HG02884 (cell line): ENCODE results near the gene APBA2.
"Not testable (repeated sequence)": the region's sequence is repeated elsewhere in the genome, so short reads cannot be mapped to it uniquely, and the experiment has no call there.

Experiments
- ATAC-seq: cut with Tn5 transposase; IDR thresholded peaks from one replicate; pipeline ENCODE4 v1.9.1; 2021; ENCODE audit warnings: mild to moderate bottlenecking, moderate library complexity; ENCODE audit not compliant: unreplicated experiment

Gene APBA2

DNA sequence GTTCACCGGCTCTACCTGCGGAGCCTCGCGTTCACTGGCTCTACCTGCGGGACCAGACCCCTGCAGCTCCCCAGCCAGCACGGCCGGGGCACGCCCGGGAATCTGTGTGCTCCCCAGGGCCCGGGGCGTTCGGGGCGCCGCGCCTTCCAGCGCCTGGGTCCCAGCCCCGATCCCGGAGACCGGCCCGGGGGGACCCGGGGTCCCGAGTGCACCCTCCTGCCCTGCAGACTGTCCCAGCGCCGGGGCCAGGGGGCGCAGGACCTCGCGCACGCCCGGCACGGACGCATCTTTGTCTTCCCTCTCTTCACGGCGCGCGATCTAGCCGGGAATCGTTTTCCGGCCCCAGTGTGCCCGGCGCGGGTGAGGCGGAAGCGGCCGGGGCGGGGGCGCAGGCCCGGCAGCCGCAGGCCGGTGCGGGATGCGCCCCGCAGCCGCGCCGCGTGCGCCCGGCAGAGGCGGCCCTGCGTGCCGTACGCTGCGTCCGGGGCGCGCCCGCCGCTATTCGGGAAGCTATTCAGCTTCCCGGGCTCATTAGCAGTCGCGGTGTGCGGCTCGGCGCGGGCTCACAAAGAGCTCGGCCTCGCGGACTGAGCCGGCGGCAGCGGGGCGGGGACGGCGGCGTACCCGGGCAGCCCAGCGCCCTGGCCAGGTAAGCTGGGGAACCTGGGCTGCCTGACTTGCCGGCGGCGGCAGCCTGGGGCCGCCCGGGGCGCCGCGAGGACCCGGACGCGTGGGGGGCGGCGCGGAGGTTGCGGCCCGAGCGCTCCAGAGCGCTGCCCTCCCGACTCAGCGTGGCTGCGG, at the start of gene APBA2:
Gene APBA2, plus strand, starts transcription at position 345 of the 801 bp plus-strand sequence. CDS start 167,911 bp downstream, outside the sequence.
- ATAC-seq: no peak

DNA sequence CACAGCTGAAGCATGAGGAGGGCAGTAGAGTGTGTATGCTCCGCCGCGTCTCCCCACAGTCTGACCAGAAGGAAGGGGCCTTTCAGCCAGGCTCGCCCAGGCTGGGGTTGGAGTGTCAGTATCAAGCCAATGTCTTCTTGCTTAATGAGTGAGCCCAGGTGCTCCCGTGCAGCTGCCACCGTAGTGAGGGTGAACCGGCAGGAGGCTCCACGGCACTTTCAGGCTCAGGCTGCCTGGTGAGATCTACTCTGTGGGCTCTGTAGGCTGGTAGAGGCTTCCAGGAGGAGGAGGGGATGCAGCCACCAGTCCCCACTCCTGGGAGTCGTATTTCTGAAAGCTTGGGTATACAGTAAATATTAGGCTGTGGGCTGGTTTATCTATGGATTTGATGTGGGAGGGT, 45.5 kb upstream of the APBA2 start:
- ATAC-seq: not testable (repeated sequence)

DNA sequence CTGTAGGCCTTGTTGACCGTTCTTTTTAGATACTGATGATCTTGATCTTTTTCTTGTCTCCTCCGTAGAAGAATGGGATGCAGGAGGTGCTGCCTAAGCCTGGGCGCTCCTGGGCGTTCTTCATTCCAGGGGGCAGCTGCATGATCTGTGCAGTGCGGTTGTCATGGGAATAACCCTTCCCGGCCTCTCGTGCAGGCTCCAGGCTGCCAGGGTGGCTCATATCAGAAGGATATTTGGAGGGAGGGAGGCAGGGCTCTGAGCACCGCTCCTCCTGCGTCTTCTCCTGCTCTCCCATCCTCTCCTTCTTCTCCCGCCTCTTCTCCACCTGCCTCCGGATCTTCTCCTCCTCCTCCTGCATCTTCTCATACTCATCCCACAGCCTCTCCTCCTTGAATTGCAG, 43.6 kb upstream of the APBA2 start:
- ATAC-seq: not testable (repeated sequence)

DNA sequence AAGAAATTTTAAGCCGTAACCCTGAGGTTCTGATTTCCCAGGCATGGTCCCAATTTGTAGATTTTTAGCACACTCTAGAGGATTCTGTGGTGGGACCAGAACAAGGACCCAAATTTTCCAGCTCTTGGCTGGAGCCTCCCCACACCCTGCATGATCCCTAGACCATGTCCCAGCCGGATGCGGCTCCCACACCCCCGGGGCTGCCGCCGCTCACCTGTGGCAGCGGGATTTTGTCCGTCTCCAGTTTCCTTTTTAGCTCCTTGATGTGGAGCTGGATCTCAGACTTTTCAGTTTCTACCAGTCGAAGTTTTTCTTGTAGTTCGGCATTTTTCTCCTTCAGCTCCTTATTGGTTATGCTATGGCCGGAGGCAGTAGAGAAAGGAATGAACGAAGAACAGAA, 42.3 kb upstream of the APBA2 start:
- ATAC-seq: not testable (repeated sequence)

DNA sequence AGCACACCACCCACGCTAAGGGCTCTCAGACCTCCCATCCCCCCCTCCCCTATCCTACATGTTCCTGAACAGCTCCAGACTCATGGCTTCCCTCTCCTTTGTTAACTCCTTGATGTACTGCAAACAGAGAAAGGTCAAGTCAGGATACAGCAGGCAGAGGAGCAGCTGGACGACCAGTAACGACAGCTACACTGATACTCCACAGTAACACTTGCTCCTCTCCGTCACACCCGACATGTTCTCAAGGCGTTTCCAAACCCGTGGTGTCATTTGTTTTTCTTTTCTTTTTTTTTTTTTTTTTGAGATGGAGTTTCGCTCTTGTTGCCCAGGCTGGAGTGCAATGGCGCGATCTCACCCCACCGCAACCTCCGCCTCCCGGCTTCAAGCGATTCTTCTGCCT, 41.6 kb upstream of the APBA2 start:
- ATAC-seq: not testable (repeated sequence)

DNA sequence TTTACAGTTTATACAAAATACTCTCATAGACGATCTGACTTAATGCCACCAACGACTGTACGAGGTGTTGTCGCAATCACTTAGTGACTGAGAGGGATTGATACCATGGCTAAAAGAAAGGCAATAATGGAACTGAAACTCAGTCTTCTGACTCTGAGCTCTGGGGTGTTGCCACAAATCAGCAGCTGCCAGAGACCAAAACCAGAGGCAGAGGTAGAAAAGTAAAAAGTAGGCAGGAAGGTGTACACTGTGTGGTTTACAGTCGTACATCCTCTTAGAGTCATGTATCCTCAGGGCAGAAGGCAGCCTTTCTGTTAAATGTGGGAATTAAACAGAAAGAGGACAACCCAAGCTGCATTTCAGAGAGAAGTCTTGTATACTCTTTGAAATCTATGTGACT, 38.5 kb upstream of the APBA2 start:
- ATAC-seq: peak; percentile 100

DNA sequence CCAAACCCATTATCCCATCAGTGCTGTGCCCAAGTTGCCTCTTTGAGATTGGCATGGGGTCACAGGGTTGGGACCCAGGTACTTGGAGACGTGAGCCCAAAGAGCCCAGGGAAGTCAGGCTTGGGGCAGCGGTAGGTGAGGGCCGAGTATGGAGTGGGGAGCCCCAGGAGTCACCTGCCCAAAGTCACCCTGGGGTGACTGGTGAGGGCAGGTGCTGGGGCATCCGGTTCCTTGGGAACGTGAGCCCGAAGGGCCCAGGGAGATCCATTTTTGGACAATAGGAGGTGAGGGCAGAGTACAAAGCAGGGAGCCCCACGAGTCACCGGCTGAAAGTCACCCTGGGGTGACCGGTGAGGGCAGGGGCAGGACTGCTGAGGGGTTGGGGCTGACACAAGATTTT, 37.8 kb upstream of the APBA2 start:
- not testable (repeated sequence) for ATAC-seq

DNA sequence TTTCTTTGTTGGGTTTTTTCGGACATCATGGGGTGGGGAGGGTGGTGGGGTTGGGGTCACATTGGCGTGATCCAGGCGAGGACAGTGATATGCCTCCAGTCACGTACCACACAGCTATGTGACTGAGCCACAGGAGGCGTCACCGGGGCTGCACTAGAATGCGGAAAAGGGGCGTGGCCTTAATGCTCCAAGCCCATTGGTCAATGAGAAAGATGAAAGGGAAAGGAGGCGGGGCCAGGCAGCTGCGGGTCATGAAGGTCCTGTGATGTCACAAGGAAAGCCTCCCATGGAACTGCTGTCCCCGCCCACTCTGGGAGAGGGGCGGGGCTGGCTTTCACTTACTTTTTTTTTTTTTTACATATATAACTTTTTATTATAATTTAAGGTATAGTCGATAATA, 37.3 kb upstream of the APBA2 start, which contains the start of gene GOLGA6L7:
Gene GOLGA6L7, minus strand, starts transcription at position 124 of the 400 bp plus-strand sequence. Its CDS starts 95 bp downstream, at position 29.
- ATAC-seq: not testable (repeated sequence)

DNA sequence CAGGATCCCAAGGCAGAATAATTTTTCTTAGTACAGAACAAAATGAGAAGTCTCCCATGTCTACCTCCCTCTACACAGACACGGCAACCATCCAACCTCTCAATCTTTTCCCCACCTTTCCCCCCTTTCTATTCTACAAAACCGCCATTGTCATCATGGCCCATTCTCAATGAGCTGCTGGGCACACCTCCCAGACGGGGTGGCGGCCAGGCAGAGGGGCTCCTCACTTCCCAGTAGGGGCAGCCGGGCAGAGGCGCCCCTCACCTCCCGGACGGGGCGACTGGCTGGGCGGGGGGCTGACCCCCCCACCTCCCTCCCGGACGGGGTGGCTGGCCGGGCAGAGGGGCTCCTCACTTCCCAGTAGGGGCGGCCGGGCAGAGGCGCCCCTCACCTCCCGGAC, 36.5 kb upstream of the APBA2 start:
- ATAC-seq: not testable (repeated sequence)

DNA sequence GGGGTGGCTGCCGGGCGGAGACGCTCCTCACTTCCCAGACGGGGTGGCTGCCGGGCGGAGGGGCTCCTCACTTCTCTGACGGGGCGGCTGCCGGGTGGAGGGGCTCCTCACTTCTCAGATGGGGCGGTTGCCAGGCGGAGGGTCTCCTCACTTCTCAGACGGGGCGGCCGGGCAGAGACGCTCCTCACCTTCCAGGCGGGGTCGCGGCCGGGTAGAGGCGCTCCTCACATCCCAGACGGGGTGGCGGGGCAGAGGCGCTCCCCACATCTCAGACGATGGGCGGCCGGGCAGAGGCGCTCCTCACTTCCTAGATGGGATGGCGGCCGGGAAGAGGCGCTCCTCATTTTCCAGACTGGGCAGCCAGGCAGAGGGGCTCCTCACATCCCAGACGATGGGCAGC, 36.0 kb upstream of the APBA2 start:
- ATAC-seq: not testable (repeated sequence)

DNA sequence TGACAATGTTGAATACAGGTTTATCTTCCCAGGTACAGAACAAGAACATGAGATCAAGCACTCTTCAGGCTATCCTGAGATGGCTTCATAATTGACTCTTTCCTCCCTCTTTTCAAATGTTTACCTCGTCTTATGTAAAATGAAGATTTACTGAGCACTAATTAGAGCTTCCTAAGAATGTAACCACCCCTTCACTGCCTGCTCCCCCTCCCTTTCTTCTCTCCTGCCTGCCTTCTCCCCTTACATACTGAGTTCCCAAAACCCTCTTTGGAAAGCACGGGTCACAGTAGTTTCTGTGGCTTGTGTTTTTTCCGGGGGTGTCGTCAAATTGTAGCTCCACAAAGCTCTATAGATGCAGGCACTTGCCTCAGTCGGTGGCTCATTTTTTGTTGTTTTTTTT, 32.1 kb upstream of the APBA2 start:
- ATAC-seq: not testable (repeated sequence)

DNA sequence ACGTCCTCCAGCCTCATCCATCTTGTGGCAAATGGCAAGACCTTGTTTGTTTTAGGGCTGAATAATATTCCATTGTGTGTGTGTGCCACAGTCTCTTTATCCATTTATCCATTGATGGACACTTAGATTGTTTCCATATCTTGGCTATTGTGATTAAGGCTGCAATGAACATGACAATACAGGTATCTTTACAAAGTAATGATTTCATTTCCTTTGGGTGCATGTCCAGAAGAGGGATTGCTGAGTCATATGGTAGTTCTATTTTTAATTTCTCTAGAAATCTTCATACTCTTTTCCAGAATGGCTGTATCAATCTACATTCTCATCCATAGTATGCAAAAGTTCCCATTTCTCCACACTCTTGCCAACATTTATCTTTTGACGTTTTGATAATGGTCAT, 31.2 kb upstream of the APBA2 start:
- ATAC-seq: not testable (repeated sequence)

DNA sequence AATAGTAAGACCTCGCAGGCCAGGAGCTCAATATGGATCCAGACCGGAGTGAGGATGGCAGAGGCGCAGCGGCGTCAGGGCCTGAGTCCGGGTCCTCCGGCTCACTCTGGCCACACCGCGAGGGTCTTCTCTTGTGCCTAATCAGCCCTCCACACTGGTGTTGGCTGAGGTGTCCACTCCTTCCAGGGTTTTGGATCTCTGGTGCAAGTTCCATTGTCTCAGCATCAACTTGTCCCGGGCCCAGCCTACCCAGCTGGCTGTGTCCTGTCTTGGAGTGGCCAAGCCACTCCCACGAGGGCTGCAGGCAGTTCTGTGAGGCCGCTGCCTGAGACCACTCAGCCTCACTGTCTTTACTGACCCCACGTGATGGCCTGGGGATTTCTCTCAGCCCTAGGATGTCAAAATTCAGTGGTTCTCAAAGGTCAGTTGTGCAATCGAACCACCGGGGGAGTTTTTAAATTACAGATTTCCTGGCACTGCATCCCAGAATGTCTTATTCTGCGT, 24.7 kb upstream of the APBA2 start:
- no peak for ATAC-seq

DNA sequence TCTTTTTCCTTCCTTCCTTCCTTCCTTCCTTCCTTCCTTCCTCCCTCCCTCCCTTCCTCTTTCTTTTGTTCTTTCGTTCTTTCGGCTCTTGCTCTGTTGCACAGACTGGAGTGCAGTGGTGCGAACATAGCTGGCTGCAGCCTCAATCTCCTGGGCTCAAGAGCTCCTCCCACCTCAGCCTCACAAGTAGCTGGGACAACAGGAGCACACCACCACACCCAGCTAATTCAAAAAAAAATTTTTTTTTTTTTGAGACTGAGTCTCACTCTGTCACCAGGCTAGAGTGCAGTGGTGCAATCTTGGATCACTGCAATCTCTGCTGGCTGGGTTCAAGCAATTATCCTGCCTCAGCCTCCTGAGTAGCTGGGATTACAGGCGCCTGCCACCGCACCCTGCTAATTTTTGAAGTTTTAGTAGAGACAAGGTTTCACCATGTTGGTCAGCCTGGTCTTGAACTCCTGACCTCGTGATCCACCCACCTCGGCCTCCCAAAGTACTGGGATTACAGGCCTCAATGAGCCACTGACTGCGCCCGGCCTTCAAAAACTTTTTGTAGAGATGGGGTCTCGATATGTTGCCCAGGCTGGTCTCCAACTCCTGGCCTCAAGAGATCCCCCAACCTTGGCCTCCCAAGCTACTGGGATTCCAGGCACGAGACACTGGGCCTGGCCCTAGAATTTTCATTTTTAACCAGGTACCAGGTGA, 24.0 kb upstream of the APBA2 start:
- not testable (repeated sequence) for ATAC-seq

DNA sequence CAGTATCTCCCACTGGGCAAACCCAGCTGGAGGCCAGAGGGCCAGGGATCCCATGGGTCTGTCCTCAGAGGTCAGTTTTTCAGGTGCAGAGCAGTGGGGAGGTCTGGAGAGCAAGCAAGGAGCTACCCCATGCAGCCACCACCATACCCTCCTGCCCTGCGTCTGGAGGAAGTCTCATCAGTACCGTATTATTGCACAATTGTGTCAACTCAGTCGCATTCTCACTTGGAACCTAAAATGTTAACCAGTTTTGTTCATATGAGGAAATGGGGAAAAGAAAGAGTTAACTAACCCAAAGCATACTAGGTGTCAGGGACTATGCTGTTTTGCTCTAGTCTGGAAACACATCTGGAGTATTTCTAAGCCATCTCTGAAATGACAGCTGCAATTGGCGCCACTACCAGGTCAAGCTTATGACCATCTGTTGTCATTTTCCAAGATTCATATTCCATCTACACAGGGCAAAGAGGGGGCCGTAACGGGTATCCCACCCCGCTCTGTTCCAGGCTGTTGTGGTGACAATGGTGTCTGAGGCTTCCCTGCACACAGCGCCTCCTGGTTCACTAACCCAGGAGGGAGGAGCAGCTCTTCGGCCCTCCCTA, 16.9 kb upstream of the APBA2 start:
- ATAC-seq: no peak

DNA sequence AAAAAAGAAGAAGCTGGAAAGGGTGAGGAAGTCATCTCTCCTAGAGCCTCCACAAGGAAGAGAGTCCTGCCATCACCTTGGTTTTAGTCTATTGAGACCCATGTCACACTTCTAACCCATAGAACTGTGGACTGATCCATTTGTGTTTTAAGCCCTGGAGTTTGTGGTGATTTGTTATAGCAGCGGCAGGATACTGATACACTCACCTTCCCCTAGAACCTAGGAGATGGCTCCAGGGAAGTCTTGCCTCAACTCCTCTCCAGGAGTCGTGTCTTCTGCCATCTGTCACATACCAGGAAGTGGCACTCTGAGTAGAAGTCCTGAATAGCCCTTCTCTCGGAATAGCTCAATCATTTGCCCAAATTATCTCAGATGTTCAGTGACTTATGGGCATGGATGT, 14.6 kb upstream of the APBA2 start:
- no peak for ATAC-seq

DNA sequence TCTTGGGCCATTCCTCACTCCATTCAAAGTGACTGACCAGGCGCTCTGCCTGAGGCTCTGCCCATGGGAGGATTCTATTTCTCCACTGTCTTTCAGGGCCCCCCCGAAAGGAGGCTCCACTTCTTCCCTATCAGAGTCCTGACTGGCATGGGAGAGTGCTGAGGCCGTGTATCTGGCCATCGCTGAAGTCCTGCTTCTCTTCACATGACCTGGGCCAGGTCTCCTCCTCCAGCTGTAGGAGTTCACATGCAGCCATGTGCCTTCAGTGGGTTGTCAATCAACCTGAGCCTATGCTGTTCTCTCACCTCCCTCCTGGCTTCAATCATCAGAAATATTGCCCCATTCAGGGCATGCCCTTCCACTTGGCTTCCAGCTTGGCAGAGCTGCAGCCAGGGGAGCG, 12.8 kb upstream of the APBA2 start:
- no peak for ATAC-seq

DNA sequence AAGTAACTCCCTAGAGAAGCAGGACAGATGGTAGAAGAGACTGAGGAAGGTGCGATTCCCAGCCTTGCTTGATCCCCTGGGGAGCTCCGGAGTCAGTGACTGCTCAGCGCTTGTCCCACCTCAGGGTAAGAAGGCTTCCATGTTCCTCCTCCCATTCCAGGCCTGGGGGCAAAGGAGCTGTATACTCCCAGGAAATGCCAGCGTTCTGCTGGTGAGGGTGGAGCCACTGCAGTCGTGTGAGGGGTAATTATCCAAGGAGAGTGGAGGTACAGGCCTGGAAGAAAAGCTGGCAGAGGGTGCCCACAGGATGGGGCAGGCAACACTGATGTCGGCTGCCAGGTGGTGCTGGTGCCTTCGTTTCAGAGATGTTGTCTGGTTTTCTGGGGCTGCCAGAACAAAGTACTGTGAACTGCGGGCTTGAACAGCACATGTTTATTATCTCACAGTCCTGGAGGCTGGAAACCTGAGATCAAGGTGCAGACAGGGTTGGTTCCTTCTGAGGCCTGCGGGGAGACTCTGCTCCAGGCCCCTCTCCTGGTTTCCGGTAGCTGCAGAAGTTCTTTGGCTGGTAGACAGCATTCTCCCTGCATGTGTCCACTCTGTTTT, 12.1 kb upstream of the APBA2 start:
- ATAC-seq: no peak

DNA sequence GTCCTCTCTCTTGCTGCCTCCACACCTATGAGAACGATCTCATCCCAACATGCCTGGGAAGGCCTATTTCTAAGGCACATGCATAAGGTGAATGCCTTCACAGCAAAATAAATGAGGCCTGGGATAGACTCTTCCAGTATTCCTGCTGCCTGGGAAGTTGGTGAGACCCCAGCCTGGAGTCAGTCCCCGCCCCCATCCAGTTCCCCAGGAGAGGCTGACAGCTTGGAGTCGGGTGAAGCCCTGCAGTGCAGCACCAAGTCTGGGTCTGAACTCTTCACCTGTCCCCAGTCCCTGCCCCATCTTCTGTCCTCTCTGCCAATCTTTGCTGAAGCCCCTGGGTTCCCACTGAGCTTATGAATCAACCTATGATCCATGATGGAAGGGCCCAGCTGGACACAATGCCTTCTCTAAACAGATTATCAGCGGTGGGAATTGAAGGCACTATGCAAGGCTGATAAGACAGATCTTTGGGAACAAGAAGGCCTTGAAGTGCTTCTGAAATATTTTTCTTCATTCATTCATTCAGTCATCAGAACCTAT, 10.2 kb upstream of the APBA2 start:
- ATAC-seq: no peak

DNA sequence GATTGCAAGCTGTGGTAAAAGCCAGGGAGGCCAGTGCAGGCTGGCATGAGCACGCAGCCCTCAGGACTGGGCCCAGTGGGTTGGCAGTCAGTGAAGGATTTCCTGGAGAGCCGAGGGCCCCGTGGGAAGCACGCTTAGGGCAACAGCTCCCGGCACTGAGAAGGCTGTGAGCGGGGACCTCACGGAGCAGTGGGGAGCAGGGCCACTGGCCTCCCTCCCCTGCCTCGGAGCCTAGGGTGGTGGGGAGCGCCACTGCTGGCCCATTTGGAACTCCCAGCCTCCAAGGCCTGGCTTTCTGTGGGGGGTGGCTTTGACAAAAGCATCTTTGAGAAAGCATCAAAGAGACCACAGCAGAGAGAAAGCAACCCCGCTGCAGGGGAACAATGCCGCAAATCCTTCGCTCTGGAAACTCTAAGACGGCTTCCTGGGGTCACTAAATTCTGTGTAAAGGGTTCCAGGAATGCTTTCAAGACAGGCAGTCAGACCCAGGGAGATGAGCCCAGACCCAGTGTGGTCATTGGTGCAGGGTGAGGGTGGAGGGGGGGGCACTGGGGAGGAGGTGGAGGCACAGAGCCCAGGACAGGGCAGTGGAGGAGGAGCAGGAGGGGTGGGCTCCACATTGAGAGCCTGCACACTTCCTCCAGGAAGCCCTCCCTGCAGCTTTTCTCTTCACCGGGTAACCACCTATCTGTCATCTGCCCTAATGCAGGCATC, 9.5 kb upstream of the APBA2 start:
- ATAC-seq: no peak
